GM15510 (cell line): ENCODE measurements around the gene TMPRSS3.

ENCODE experiments used
- POLR2A ChIP-seq: IDR thresholded peaks from 3 replicates; pipeline ENCODE4 v1.6.1; 2011; ENCODE audit warnings: borderline replicate concordance; ENCODE audit not compliant: insufficient read length; ENCODE audit errors: extremely low read depth

Gene TMPRSS3

DNA sequence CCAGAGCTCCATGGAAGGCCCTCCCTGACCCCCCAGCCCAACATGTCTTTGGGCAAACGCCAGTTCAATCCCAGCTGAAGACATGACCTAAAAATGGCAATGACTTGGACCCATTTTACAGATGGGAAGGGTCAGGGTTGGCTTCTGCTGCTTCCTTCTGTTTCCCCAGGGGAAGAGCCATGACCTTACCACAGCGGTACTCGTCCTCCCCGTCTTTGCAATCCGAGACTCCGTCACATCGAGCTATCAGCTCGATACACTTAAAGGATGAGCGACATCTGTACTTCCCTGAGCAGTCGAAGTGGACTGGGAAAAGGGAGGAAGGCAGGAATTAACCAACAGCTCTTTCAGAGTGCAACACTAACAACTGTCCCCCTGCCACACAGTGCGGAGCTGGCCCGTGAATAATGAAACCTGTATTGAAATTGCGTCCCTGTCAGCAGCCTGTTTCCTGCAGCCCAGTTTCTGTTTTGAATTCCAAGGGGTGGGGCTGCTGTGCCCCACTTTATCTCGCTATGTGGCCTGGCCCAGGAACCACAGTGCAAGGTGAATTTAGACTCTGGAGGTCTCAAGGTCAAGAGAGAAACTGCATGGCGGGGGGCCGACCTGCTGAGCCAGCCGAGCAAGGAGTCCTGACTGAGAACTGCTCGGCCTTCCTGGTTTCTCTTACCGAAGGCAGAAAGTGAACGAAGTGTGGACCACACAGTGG, 7.0 kb downstream of the TMPRSS3 start:
- no peak for TF ChIP-seq POLR2A

DNA sequence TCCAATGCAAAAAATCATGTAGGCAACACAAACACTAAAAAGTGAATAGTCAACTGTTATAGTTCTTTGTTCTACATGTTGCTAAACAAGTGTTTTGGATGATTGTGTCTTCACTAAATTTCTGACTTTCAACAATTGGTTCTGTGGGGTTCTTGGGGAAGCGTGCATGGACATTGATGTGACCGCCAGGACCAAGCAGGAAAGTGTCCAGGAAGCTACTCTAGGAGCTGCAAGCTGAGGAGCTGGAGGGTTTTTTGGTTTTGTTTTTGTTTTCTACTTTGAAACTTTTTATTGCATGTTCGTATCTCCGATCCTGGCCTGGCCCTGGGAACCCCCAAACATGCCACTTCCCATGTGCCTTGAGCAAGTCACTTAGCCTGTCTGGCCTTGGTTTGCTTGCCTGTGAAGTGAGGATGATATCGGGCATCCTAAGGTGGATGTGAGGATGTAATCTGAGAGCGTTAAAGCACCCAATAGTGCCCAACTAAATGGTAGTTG, 8.0 kb downstream of the TMPRSS3 start:
- no peak for TF ChIP-seq POLR2A

DNA sequence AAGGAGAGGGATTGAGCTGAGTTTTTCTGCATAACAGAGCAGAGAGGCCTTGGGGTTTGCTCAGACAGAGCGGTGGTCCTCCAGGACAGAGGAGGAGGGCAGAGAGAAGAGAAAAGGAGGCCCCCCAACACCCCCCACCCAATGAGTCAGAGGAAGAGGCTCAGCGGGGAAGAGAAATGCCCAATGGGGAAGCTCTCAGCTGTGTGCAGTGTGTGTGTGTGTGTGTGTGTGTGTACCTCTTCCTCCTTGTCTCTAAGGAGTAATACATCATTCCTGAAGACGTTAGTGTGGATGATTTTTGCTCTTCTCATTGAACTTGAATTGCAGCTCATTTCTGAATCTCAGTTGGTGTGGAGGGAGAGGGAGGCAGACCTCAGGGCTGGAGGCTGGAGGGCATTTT, 8.7 kb downstream of the TMPRSS3 start:
- TF ChIP-seq POLR2A, result no peak

DNA sequence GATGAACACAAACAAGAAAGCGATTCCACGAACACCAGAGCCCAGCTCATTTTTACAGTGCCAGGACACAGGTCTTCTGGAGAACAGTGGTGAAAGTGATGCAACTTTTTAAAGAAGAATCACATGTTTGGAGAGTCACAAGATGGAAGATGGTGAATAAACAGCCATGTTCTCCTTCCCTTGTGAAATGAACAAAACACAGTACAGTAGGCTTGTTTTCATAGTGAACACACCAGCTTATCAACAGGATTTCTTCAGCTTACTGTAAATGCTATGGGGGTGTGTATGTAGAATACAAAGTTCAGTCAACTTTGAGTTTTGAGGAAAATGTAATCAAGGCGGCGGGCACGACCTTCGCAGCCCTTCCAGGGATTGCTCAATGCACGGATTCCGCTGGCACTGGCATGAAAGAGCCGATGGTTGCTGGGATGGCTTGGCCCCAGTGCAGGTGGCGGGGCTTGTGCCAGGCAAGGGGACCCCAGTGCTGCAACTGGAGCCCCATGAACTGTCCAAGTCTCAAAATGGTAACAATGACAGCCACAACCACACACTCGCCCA, 9.7 kb downstream of the TMPRSS3 start:
- no peak for TF ChIP-seq POLR2A

DNA sequence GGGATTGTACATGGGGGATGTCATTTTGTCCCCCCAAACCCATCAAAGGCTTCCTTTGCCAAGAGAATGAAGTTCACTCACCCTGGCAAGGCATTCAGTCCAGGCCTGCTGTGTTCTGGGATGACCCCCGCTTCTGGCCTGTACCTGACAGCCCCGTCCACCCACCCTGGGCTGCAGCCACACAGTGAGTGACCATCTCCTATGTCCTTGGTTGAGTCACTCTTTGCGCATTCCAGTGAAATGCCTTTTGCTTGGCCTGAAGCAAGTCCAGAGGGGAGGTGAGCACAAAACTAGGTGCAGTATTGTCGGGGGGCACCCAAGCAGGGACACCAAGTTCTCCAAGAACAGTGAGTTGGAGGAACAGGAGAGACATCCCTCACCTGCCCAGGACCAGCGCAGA, 10.2 kb downstream of the TMPRSS3 start:
- TF ChIP-seq POLR2A, result no peak

DNA sequence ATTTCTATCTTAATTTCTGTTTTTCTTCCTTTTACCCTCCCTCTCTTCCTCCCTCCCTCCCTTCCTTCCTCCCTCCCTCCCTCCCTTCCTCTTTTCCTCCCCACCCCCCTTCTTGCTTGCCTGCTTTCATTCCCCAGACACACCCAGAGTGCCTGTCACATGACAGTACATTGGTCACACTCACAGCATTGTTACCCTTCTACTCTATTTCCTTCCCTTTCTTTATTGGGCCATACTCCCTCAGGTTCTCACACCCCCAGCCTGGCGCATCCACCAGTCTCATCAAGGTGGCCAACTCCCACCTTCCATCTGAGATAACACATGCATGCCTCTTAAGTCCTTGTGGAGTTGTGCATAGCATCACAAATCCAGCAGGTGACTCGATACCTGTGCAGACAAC, 10.9 kb downstream of the TMPRSS3 start:
- no peak for TF ChIP-seq POLR2A

DNA sequence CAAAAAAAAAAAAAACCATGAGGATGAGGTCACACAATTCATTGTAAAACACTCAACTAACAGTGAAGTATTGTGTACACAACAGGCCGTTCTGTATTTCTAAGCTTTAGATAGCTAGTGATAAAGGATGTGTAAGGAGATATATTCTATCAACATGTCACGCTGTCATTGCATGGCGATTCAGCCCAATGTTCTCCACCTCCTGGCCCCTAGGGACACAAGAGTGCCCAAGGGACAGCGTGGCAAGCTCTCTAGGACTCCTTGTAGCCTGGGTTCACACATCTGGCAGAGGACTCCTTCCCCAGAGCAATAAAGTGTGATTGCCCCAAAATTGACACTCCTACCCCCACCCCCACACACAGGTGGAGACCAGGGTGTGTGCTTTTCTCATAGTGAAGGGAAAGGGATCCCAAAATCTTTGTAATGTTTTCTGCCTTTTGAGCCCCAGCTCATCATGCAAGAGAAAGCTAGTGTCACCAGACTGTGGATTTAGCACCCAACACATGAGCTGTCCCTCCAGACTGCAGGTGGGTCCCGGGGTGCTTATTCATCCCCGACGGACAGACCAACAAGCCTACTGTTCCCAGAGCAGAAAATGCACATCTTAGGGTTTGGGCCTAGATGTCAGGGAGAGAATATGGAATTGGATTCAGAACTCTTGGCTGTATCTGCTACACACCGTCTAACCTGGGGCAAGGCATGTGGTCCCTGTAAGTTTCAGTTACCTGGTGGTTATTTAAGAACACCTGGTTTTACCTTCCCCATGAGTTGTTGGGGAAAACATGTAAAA, 11.5 kb downstream of the TMPRSS3 start:
- TF ChIP-seq POLR2A, result no peak

DNA sequence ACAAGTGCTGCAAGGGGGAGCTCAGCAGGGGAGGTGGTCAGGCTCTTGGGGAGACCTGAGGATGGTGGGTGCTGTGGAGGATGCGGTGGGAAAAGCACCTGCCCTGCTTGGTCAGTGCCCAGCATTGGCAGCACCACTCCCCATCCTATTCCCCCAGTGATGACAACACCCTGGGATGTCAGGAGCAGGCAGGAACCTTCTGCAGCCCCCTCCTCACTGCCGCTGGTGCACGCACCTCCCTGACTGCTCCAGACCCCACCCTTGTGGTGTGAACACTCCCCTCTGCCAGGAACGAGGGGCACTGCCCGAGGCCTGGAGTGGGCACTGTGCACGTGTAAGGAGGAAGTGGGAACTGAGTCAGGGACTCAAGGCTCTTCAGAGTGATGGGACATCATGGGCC, 12.5 kb downstream of the TMPRSS3 start:
- TF ChIP-seq POLR2A, result no peak

DNA sequence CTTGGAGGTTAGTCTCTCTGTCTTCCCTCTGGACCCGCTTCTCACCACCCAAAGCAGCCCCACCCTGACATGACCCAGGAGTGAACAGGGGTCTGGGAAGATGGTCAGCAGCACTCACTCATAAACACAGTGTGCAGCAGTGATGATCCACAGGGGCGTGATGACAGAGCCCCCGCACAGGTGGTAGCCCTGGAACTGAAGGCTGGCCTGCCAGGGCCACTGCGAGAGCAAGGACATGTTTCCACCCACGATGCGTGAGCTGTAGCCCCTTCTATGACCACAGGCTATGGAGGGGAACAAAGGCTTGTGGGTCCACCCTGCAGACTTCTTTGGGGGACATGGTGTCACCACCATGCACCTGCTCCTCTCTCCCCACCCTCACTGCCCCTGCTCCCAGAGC, 12.9 kb downstream of the TMPRSS3 start:
- no peak for TF ChIP-seq POLR2A

DNA sequence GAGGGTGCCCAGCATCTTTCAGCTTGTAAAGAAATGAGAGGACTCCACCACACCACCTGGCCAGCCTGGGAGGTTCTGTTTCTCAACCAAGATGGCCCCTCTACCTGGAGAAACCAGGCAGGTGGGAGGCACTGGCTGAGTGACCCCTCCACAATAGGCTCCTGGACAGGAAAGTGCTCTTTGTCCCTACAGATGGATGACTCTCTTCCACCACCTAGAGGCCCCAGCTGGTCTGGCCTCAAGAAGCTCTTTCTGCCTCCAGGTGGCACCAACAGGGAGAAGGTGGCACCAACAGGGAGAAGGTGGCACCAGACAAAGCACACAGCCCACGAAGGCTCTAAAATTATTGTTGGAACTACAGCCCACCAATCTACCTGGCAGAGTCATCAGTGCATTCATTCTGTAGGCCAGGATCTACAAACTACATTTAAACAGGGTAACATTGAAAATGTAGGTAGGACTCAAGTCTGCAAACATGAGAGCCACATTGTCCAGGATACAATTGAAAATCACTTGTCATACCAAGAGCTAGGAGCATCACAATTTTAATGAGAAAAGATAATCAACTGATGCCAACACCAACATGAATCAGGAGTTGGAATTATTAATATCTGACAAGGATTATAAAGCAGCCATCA, 14.4 kb downstream of the TMPRSS3 start:
- no peak for TF ChIP-seq POLR2A

DNA sequence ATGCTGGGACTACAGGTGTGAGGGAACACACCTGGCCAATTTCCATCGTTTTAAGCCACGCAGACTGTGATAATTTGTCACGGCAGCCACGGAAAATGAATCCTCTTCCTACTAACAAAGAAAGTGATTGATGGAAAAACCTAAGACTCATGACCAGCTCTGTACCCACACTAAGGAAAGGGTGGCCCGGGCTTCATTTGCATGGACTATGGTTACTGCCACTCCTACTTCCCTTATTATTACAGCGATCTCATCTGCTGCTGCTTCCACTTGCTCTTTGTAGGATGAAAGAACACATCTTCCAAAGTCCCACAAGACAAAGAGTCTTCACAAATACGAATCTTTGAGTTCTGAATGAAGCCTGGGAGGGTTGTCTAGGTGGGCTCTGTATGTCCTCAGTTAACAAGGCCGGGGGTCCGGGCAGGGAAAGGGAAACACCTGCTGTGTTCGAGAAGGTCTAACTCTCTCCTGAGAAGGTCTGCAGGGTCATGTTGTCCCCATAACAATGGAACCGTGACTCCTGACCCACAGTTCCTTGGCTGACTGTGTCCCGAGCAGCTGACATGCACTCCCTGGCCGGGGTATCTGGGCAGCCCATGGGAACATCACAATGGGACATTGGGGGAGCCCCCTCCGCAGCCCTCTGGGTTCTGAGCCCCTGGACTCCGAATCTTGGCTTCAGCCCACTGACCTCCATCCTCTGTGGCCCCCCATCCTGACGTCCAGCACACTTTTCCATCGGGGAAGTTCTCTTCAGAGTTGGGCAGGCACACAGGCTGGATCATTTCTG, 16.2 kb downstream of the TMPRSS3 start:
- TF ChIP-seq POLR2A, result no peak

DNA sequence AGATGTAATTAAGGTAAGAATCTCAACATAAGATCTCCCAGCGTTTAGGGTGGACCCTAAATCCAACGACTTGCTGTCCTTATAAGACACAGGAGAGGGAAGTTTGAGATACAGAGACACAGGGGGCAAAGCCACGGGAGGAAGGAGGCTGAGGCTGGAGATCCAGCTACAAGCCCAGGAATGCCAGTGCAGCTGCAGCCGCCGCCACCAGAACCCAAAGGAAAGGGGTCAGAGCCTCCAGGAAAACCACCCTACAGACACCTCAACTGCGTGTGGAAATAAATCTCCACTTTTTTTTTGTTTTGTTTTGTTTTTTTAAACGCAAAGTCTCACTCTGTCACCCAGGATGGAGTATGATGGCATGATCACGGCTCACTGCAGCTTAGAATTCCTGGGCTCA, 17.4 kb downstream of the TMPRSS3 start:
- TF ChIP-seq POLR2A, result no peak

DNA sequence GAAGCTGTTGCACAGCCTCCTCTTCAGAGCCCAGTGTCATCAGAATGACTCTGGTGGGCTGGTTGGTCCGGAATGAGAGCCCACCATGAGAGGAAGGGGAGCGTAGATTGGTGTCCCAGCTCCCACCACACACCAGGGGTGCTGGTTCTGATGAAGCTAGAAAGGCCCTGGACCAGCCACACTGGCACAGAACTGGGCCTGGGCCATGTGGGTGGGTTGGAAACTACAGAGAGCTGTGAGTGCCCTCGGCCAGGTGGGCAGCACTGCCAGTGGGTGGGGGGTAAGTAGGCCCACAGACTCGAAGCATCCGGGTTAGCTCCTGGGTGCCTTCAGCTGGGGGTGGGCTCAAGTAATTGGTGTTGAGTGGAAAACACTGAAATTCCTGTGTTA, 17.9 kb downstream of the TMPRSS3 start:
- TF ChIP-seq POLR2A, result no peak

DNA sequence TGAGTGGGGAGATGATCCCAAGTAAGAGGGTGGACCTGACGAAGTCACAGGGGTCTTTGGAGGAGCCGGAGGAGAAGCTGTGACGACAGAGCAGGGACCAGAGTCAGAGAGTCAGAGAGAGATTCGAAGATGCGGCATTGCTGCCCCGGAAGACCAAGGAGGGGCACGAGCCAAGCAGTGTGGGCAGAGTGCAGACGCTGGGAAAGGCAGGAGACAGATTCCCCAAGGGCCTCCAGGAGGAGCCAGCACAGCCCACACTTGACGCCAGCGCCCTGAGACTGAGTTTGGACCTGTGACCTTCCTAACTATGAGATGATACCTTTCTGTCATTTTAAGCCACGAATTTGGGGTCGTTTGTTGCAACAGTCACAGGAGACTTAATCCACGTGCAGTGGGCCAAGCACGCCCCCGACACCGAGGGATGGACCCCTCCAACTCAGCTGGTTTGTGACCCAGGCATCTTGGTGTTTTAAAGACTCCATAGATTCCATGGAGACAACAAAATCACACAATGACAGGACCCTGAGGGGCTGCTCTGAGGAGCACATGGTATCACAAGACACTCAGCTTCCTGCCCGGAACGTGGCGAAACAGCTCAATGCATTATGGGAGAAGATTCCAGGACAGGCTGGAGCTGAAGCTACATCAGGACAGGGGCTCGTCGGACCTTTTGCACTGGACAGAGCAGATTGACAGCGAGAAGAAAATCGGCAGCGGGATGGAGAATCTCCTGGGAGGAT, 18.5 kb downstream of the TMPRSS3 start:
- no peak for TF ChIP-seq POLR2A
